ENCODE measurements around the gene SDK1.

DNA sequence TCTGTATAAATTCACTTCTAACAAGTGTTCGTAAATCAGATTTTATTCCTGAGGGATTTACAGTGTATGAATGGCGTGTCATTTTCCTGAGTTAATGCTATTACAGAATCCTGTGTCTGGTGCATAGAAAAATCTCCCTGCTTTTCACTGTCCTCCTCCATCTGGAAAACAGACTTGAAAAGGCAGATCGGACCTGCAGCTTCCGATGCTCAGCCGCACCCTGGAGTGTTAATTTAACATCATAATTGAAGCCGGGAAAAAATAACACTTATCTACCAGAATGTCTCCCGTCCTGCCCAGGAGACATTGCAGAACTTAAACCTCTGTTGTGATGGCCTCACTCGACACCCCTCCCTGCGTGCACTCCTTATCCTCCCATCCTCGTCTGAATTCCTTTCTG lies 939.0 kb downstream of the SDK1 start:
- TF ChIP-seq EZH2phosphoT487 (IDR thresholded peaks at IDR 0.05; ENCODE audit: insufficient read depth, low read depth) = no peak
- TF ChIP-seq EZH2 (IDR thresholded peaks at IDR 0.05; ENCODE audit: insufficient read depth, poor library complexity, severe bottlenecking) = no peak

Data from GM23248 (cell line).